Endothelial cell of umbilical vein (primary cell): ENCODE results near the gene ATRNL1. TPM values are rescaled to one million over a fixed set of nuclear protein-coding genes. Genes with fewer than 3 reads are reported as not detected.

Experiments
- BruUV-seq: library from RNA; stranded (reverse); fragments of 400-500 nt; replicated peaks from 2 replicates; lab custom pipeline; 2021; lab: Mats Ljungman, UMichigan
- CTCF ChIA-PET: fragments of 300-600, 350-600 bp; sonication (Branson Sonifier 250); formaldehyde crosslinking; loops from one replicate; lab custom pipeline; 2021; ENCODE audit warnings: antibody characterized with exemption, inconsistent platforms; lab: Charles Lee
- POLR2A ChIA-PET: fragments of 300-600, 350-600 bp; sonication (Branson Sonifier 250); formaldehyde crosslinking; loops from one replicate; lab custom pipeline; 2021; ENCODE audit warnings: antibody characterized with exemption, inconsistent platforms; lab: Charles Lee
- DNase-seq: peaks from one replicate; pipeline ENCODE4 v3.0.0-alpha.2; 2011; ENCODE audit warnings: low read depth, low spot score
- FAIRE-seq: peaks from 2 replicates; lab custom pipeline; 2011; peaks lifted over from hg19 to GRCh38; lab: Jason Lieb, UNC
- H2AFZ ChIP-seq: 2 replicates; pipeline ENCODE4 v1.6.0; 2012; ENCODE audit warnings: low read depth, low read length, control low read depth, inconsistent platforms
- H3K27ac ChIP-seq: 2 replicates; pipeline ENCODE4 v1.5.1; 2011; ENCODE audit warnings: low read depth, mild to moderate bottlenecking, control low read depth, low read length, moderate library complexity; ENCODE audit not compliant: insufficient read depth
- H3K27me3 ChIP-seq, 2 experiments: 2 replicates each; pipeline versions ENCODE4 v1.6.0 to v1.6.1; 2011; ENCODE audit warnings: low read length in 2 of 2, mixed read lengths in 1 of 2; ENCODE audit not compliant: control insufficient read depth in 2 of 2, insufficient read depth in 2 of 2
- H3K36me3 ChIP-seq, 2 experiments: 2 replicates in 1 of 2; 3 replicates in 1 of 2; pipeline ENCODE4 v1.5.1; 2011; ENCODE audit warnings: low read length in 2 of 2, mild to moderate bottlenecking in 1 of 2, moderate library complexity in 1 of 2; ENCODE audit not compliant: control insufficient read depth in 2 of 2, insufficient read depth in 2 of 2; ENCODE audit errors: extremely low read depth in 1 of 2
- H3K4me1 ChIP-seq: 3 replicates; pipeline ENCODE4 v1.5.1; 2011; ENCODE audit warnings: mild to moderate bottlenecking, low read length; ENCODE audit not compliant: control insufficient read depth, insufficient read depth; ENCODE audit errors: extremely low read depth
- H3K4me2 ChIP-seq: 2 replicates; pipeline ENCODE4 v1.6.1; 2011; ENCODE audit warnings: low read length, control low read depth, mixed read lengths; ENCODE audit not compliant: insufficient read depth
- H3K4me3 ChIP-seq, 3 experiments: fragments of 200-600 bp in 1 of 3; sonication (generic), shearing (Covaris generic) in 1 of 3; replicated peaks in 1 of 3; 2 replicates each; pipeline ENCODE4 v1.5.1; 2011 to 2016; ENCODE audit warnings: control low read depth in 3 of 3, low read length in 3 of 3, mild to moderate bottlenecking in 2 of 3, inconsistent platforms in 1 of 3, low read depth in 1 of 3, moderate library complexity in 1 of 3; ENCODE audit not compliant: insufficient read depth in 1 of 3
- H3K79me2 ChIP-seq: 2 replicates; pipeline ENCODE4 v1.6.0; 2012; ENCODE audit warnings: low read length, inconsistent platforms; ENCODE audit not compliant: control insufficient read depth, insufficient read depth
- H3K9ac ChIP-seq: replicated peaks from 2 replicates; pipeline ENCODE3; 2011; ENCODE audit warnings: low read length, control low read depth; ENCODE audit not compliant: insufficient read depth; ENCODE audit errors: extremely low read depth
- H3K9me1 ChIP-seq: replicated peaks from 3 replicates; pipeline ENCODE4 v1.6.0; 2011; ENCODE audit warnings: mild to moderate bottlenecking, low read length; ENCODE audit not compliant: control insufficient read depth, insufficient read depth; ENCODE audit errors: extremely low read depth
- H3K9me3 ChIP-seq: replicated peaks from 2 replicates; pipeline ENCODE4 v1.5.1; 2012; ENCODE audit warnings: low read length, inconsistent platforms; ENCODE audit not compliant: control insufficient read depth, insufficient read depth
- H4K20me1 ChIP-seq: replicated peaks from 2 replicates; pipeline ENCODE3; 2011; ENCODE audit warnings: mild to moderate bottlenecking, low read length; ENCODE audit not compliant: control insufficient read depth, insufficient read depth; ENCODE audit errors: extremely low read depth
- FOS ChIP-seq: IDR thresholded peaks from 2 replicates; pipeline ENCODE4 v1.6.1; 2011; ENCODE audit warnings: mild to moderate bottlenecking, low read length, moderate library complexity, borderline replicate concordance; ENCODE audit not compliant: insufficient read depth
- GATA2 ChIP-seq: IDR thresholded peaks from 2 replicates; pipeline ENCODE4 v1.7.0; 2011; ENCODE audit warnings: low read depth, mild to moderate bottlenecking, moderate library complexity, mixed read lengths, low read length; ENCODE audit not compliant: insufficient read length, insufficient read depth
- MYC ChIP-seq: IDR thresholded peaks from one replicate; pipeline ENCODE4 v1.6.1; 2011; ENCODE audit warnings: mild to moderate bottlenecking, low read depth, low read length
- POLR2A ChIP-seq: IDR thresholded peaks from 2 replicates; pipeline ENCODE4 v1.6.1; 2012; ENCODE audit warnings: low read depth, mild to moderate bottlenecking, control low read depth, low read length
- POLR2AphosphoS5 ChIP-seq: IDR thresholded peaks from 2 replicates; pipeline ENCODE4 v1.6.1; 2012; ENCODE audit warnings: low read depth, mild to moderate bottlenecking, control low read depth, low read length, moderate library complexity; ENCODE audit not compliant: insufficient read depth
- dilution Hi-C: fragments of 300-500 bp; cut with MboI; formaldehyde crosslinking; loops from one replicate; pipeline ENCODE4 v1.15.0; 2019; ENCODE audit warnings: low sequenced_read_pairs; ENCODE audit not compliant: extremely low pct_ligation_motif_present
- intact Hi-C: fragments of 100-400 bp; cut with micrococcal nuclease; formaldehyde crosslinking; loops from one replicate; pipeline ENCODE4 v1.10.0; 2022
- polyA plus RNA-seq, 4 experiments: library from polyadenylated mRNA; depleted of rRNA in 3 of 4; stranded (reverse) in 3 of 4; unstranded in 1 of 4; fragments of >200 nt; gene quantifications; 2 replicates each; pipeline versions ENCODE4 v1.2.1 to v1.2.3, GENCODE V29; 2011 to 2012; ENCODE audit warnings: missing spikeins in 1 of 4
- total RNA-seq: library from RNA; stranded (reverse); gene quantifications from 2 replicates; pipeline ENCODE4 v1.2.3, GENCODE V29; 2021
- TF ChIP-seq, protein P1 (sequence below): IDR thresholded peaks from 2 replicates; pipeline ENCODE4 v1.6.1; 2011; ENCODE audit not compliant: insufficient read depth, insufficient read length
- TF ChIP-seq, protein P2 (sequence below), 2 donors: IDR thresholded peaks; 1 replicate in 1 of 2; 2 replicates in 1 of 2; pipeline ENCODE4 v1.5.1; 2011; ENCODE audit warnings: low read length in 2 of 2, mild to moderate bottlenecking in 2 of 2, moderate library complexity in 2 of 2, control low read depth in 1 of 2, inconsistent platforms in 1 of 2, low read depth in 1 of 2; ENCODE audit not compliant: insufficient read depth in 1 of 2; ENCODE audit errors: extremely low read depth in 1 of 2

The ATRNL1 gene
- total and polyA plus RNA-seq, 2 donors (not counting 3 experiments of a cell fraction or from before 2014, with no cell fraction given) = not detected

DNA sequence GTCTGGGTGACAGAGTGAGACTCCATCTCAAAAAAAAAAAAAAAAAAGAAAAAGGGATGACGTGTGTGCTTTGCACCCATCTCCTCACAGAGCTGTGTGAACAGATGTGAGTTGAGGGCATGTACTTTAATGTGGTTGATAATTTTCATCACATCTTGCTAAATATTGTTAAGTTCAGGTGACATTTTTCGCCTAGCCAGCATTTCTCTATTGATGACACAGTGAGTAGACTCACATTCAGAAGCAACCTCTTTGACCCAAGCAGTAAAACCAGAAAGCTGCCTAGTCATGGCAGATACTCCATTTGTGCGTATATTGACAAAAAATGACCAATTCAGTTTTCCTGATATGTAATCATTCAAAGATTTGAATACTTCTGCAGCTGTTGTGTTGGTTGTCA lies 126.0 kb downstream of the ATRNL1 start:
- Histone ChIP-seq H3K9me3 (no peaks in the 10 kb centered on the region), H2AFZ (no peak overlapping the region), H3K9me1 (no peaks in the 10 kb centered on the region), H3K4me2 (no peak overlapping the region), H3K36me3 (no peaks in the 10 kb centered on the region), H3K27me3 (no peaks in the 10 kb centered on the region), H3K9ac (no peak overlapping the region), H3K27ac (no peak overlapping the region), H3K4me1 (no peaks in the 10 kb centered on the region), H4K20me1 (no peaks in the 10 kb centered on the region), H3K4me3 (no peak overlapping the region), H3K79me2 (no peaks in the 10 kb centered on the region)
- intact Hi-C loops = no loop called here
- DNase-seq (no peak), FAIRE-seq (no peak)
- ChIA-PET POLR2A (no interaction called here), CTCF (no interaction called here)
- dilution Hi-C loops = no loop called here
- no TSS peak for BruUV-seq
- TF ChIP-seq, protein P1, sequence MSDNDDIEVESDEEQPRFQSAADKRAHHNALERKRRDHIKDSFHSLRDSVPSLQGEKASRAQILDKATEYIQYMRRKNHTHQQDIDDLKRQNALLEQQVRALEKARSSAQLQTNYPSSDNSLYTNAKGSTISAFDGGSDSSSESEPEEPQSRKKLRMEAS = no peak
- TF ChIP-seq FOS (no peak), POLR2A (no peak), POLR2AphosphoS5 (no peak), GATA2 (no peak), MYC (no peak)
- TF ChIP-seq, protein P2, sequence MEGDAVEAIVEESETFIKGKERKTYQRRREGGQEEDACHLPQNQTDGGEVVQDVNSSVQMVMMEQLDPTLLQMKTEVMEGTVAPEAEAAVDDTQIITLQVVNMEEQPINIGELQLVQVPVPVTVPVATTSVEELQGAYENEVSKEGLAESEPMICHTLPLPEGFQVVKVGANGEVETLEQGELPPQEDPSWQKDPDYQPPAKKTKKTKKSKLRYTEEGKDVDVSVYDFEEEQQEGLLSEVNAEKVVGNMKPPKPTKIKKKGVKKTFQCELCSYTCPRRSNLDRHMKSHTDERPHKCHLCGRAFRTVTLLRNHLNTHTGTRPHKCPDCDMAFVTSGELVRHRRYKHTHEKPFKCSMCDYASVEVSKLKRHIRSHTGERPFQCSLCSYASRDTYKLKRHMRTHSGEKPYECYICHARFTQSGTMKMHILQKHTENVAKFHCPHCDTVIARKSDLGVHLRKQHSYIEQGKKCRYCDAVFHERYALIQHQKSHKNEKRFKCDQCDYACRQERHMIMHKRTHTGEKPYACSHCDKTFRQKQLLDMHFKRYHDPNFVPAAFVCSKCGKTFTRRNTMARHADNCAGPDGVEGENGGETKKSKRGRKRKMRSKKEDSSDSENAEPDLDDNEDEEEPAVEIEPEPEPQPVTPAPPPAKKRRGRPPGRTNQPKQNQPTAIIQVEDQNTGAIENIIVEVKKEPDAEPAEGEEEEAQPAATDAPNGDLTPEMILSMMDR (IDR thresholded peaks at IDR 0.05; ENCODE audit: extremely low read depth in 1 of 2, insufficient read depth in 1 of 2, low read depth in 1 of 2, low read length in 2 of 2) = no peak
